HepG2 (cell line): ENCODE measurements around the gene GYS1. TPM values are rescaled to one million over a fixed set of nuclear protein-coding genes. Genes with fewer than 3 reads are reported as not detected.

ENCODE experiments used
- ARHGAP35 ChIP-seq: sonication (generic); formaldehyde crosslinking; IDR thresholded peaks from 2 replicates; pipeline ENCODE4 v1.9.0; 2022; ENCODE audit warnings: mild to moderate bottlenecking, inconsistent platforms, moderate library complexity, missing genetic modification reagents, borderline replicate concordance
- ARNT ChIP-seq: fragments of 450-650 bp; IDR thresholded peaks from 2 replicates; pipeline ENCODE4 v1.6.1; 2017
- FOSL1 ChIP-seq: sonication (generic); formaldehyde crosslinking; IDR thresholded peaks from 2 replicates; pipeline ENCODE4 v1.9.0; 2021; ENCODE audit warnings: missing genetic modification reagents, borderline replicate concordance
- KMT2A ChIP-seq: sonication (generic); formaldehyde crosslinking; IDR thresholded peaks from 2 replicates; pipeline ENCODE4 v1.4.0; 2020; ENCODE audit warnings: missing genetic modification reagents
- MTA1 ChIP-seq: sonication (generic); formaldehyde crosslinking; IDR thresholded peaks from 2 replicates; pipeline ENCODE4 v1.4.0; 2020; ENCODE audit warnings: missing genetic modification reagents, mild to moderate bottlenecking, borderline replicate concordance
- PAX8 ChIP-seq: sonication (generic); formaldehyde crosslinking; IDR thresholded peaks from 2 replicates; pipeline ENCODE4 v1.8.0; 2022; ENCODE audit warnings: mild to moderate bottlenecking, missing genetic modification reagents, borderline replicate concordance
- POLR2AphosphoS2 ChIP-seq: IDR thresholded peaks from 2 replicates; pipeline ENCODE4 v1.6.1; 2011; ENCODE audit warnings: low read depth, low read length, improper control_type of control experiment
- RORA ChIP-seq: sonication (generic); formaldehyde crosslinking; IDR thresholded peaks from 2 replicates; pipeline ENCODE4 v1.5.0; 2020; ENCODE audit warnings: mild to moderate bottlenecking, missing genetic modification reagents, moderate library complexity
- SIN3B ChIP-seq: fragments of 150-350 bp; IDR thresholded peaks from 2 replicates; pipeline ENCODE4 v1.6.1; 2014; ENCODE audit warnings: low read length
- SNAPC2 ChIP-seq: sonication (generic); formaldehyde crosslinking; IDR thresholded peaks from 2 replicates; pipeline ENCODE4 v1.8.1; 2022; ENCODE audit warnings: mild to moderate bottlenecking, missing genetic modification reagents
- ZFP36L1 ChIP-seq: sonication (generic); formaldehyde crosslinking; IDR thresholded peaks from 2 replicates; pipeline ENCODE4 v1.8.0; 2022; ENCODE audit warnings: mild to moderate bottlenecking, missing genetic modification reagents, moderate library complexity
- ZNF589 ChIP-seq: sonication (generic); formaldehyde crosslinking; conservative IDR thresholded peaks from 2 replicates; pipeline ENCODE4 v1.8.0; 2022; ENCODE audit warnings: mild to moderate bottlenecking, moderate library complexity, missing genetic modification reagents
- ZNF644 ChIP-seq: IDR thresholded peaks from 2 replicates; pipeline ENCODE4 v1.6.1; 2016; ENCODE audit warnings: low read depth
- ZSCAN12 ChIP-seq: sonication (generic); formaldehyde crosslinking; IDR thresholded peaks from 2 replicates; pipeline ENCODE4 v1.9.0; 2021; ENCODE audit warnings: mild to moderate bottlenecking, missing genetic modification reagents
- polyA plus RNA-seq, 8 experiments: library from polyadenylated mRNA; depleted of rRNA in 3 of 8; stranded (reverse) in 7 of 8; unstranded in 1 of 8; fragments of >200 nt; fragmentation: Illumina TruSeq in 4 of 8; extraction: Trizol in 4 of 8; gene quantifications; 2 replicates each; pipeline versions ENCODE4 v1.2.1 to v1.2.3, GENCODE V29; 2011 to 2016; ENCODE audit warnings: low read depth in 4 of 8, missing spikeins in 1 of 8, mixed read lengths in 1 of 8; ENCODE audit not compliant: insufficient read depth in 1 of 8
- total RNA-seq, 5 experiments: library from RNA; depleted of rRNA; stranded (reverse); fragments of >200 nt; fragmentation: Illumina TruSeq; extraction: Trizol; gene quantifications; 2 replicates each; pipeline ENCODE4 v1.2.3, GENCODE V29; 2016; ENCODE audit warnings: low read depth in 1 of 5
- TF ChIP-seq, protein P1 (sequence below): sonication (generic); formaldehyde crosslinking; IDR thresholded peaks from 2 replicates; pipeline ENCODE4 v1.4.0; 2020; ENCODE audit warnings: missing genetic modification reagents
- TF ChIP-seq, protein P2 (sequence below): sonication (generic); formaldehyde crosslinking; IDR thresholded peaks from 2 replicates; pipeline ENCODE4 v1.4.0; 2020; ENCODE audit warnings: low read depth, mild to moderate bottlenecking, missing genetic modification reagents
- TF ChIP-seq, protein P3 (sequence below): sonication (generic); formaldehyde crosslinking; IDR thresholded peaks from 2 replicates; pipeline ENCODE4 v1.5.0; 2020; ENCODE audit warnings: mild to moderate bottlenecking, missing genetic modification reagents
- TF ChIP-seq, protein P4 (sequence below): sonication (generic); formaldehyde crosslinking; IDR thresholded peaks from 2 replicates; pipeline ENCODE4 v1.4.0; 2020; ENCODE audit warnings: missing genetic modification reagents, mild to moderate bottlenecking, borderline replicate concordance
- TF ChIP-seq, protein P5 (sequence below): sonication (generic); formaldehyde crosslinking; conservative IDR thresholded peaks from 2 replicates; pipeline ENCODE4 v1.4.0; 2020; ENCODE audit warnings: missing genetic modification reagents
- TF ChIP-seq, protein P6 (sequence below): IDR thresholded peaks from 2 replicates; pipeline ENCODE4 v1.6.1; 2016; ENCODE audit warnings: mild to moderate bottlenecking

Gene GYS1
- total and polyA plus RNA-seq, 2 of the 13 experiments (the other 11 are each of a cell fraction or from before 2014, with no cell fraction given) = 18.4 to 42.1 TPM

DNA sequence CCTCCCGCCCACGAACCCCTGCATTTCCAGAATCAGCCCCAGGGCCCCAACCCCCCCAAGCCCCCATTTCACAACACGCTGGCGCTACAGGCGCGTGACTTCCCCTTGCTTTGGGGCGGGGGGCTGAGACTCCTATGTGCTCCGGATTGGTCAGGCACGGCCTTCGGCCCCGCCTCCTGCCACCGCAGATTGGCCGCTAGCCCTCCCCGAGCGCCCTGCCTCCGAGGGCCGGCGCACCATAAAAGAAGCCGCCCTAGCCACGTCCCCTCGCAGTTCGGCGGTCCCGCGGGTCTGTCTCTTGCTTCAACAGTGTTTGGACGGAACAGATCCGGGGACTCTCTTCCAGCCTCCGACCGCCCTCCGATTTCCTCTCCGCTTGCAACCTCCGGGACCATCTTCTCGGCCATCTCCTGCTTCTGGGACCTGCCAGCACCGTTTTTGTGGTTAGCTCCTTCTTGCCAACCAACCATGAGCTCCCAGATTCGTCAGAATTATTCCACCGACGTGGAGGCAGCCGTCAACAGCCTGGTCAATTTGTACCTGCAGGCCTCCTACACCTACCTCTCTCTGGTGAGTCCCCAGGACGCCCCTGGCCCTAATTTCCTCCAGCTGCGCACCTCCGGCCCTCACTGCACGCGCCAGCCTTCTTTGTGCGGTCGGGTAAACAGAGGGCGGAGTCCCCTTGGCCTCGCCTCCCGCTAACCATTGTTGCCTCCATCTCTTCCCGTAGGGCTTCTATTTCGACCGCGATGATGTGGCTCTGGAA is 27.9 kb downstream of the GYS1 start, which contains the start of gene FTL (continued):
- TF ChIP-seq, protein P1, sequence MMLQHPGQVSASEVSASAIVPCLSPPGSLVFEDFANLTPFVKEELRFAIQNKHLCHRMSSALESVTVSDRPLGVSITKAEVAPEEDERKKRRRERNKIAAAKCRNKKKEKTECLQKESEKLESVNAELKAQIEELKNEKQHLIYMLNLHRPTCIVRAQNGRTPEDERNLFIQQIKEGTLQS (CRISPR knock-in tag) = peak; percentile 65
- TF ChIP-seq KMT2A (CRISPR knock-in tag) = peak; percentile 67
- TF ChIP-seq ZSCAN12 (CRISPR knock-in tag) = peak; percentile 97
- TF ChIP-seq ARHGAP35 (CRISPR knock-in tag) = no peak
- TF ChIP-seq MTA1 (CRISPR knock-in tag) = no peak; the same call in 1 of the 2 replicates
- no peak for TF ChIP-seq PAX8 (CRISPR knock-in tag)
- 0 out of 2 replicates have a peak, but pooled peaks have one; percentile 63 for TF ChIP-seq SIN3B
- no peak for TF ChIP-seq FOSL1 (CRISPR knock-in tag)
- TF ChIP-seq RORA (CRISPR knock-in tag) = no peak
- no peak; the same call in 1 of the 2 replicates for TF ChIP-seq ZFP36L1 (CRISPR knock-in tag)
- TF ChIP-seq, protein P2, sequence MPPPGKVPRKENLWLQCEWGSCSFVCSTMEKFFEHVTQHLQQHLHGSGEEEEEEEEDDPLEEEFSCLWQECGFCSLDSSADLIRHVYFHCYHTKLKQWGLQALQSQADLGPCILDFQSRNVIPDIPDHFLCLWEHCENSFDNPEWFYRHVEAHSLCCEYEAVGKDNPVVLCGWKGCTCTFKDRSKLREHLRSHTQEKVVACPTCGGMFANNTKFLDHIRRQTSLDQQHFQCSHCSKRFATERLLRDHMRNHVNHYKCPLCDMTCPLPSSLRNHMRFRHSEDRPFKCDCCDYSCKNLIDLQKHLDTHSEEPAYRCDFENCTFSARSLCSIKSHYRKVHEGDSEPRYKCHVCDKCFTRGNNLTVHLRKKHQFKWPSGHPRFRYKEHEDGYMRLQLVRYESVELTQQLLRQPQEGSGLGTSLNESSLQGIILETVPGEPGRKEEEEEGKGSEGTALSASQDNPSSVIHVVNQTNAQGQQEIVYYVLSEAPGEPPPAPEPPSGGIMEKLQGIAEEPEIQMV = peak; percentile 76
- peak; percentile 93 for TF ChIP-seq POLR2AphosphoS2
- peak; percentile 69; the same call in 1 of the 2 replicates for TF ChIP-seq ZNF589
- no peak for TF ChIP-seq ARNT
- TF ChIP-seq, protein P3, sequence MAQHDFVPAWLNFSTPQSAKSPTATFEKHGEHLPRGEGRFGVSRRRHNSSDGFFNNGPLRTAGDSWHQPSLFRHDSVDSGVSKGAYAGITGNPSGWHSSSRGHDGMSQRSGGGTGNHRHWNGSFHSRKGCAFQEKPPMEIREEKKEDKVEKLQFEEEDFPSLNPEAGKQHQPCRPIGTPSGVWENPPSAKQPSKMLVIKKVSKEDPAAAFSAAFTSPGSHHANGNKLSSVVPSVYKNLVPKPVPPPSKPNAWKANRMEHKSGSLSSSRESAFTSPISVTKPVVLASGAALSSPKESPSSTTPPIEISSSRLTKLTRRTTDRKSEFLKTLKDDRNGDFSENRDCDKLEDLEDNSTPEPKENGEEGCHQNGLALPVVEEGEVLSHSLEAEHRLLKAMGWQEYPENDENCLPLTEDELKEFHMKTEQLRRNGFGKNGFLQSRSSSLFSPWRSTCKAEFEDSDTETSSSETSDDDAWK (CRISPR knock-in tag) = no peak
- no peak for TF ChIP-seq SNAPC2
- TF ChIP-seq, protein P4, sequence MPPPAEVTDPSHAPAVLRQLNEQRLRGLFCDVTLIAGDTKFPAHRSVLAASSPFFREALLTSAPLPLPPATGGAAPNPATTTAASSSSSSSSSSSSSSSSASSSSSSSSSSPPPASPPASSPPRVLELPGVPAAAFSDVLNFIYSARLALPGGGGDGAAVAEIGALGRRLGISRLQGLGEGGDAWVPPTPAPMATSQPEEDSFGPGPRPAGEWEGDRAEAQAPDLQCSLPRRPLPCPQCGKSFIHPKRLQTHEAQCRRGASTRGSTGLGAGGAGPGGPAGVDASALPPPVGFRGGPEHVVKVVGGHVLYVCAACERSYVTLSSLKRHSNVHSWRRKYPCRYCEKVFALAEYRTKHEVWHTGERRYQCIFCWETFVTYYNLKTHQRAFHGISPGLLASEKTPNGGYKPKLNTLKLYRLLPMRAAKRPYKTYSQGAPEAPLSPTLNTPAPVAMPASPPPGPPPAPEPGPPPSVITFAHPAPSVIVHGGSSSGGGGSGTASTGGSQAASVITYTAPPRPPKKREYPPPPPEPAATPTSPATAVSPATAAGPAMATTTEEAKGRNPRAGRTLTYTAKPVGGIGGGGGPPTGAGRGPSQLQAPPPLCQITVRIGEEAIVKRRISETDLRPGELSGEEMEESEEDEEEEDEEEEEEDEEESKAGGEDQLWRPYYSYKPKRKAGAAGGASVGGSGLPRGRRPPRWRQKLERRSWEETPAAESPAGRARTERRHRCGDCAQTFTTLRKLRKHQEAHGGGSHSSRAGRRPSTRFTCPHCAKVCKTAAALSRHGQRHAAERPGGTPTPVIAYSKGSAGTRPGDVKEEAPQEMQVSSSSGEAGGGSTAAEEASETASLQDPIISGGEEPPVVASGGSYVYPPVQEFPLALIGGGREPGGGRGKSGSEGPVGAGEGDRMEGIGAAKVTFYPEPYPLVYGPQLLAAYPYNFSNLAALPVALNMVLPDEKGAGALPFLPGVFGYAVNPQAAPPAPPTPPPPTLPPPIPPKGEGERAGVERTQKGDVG (CRISPR knock-in tag) = no peak; the same call in 1 of the 2 replicates
- TF ChIP-seq, protein P5, sequence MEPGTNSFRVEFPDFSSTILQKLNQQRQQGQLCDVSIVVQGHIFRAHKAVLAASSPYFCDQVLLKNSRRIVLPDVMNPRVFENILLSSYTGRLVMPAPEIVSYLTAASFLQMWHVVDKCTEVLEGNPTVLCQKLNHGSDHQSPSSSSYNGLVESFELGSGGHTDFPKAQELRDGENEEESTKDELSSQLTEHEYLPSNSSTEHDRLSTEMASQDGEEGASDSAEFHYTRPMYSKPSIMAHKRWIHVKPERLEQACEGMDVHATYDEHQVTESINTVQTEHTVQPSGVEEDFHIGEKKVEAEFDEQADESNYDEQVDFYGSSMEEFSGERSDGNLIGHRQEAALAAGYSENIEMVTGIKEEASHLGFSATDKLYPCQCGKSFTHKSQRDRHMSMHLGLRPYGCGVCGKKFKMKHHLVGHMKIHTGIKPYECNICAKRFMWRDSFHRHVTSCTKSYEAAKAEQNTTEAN (CRISPR knock-in tag) = no peak; the same call in 1 of the 2 replicates
- TF ChIP-seq ZNF644 (CRISPR knock-in tag) = no peak
- TF ChIP-seq, protein P6, sequence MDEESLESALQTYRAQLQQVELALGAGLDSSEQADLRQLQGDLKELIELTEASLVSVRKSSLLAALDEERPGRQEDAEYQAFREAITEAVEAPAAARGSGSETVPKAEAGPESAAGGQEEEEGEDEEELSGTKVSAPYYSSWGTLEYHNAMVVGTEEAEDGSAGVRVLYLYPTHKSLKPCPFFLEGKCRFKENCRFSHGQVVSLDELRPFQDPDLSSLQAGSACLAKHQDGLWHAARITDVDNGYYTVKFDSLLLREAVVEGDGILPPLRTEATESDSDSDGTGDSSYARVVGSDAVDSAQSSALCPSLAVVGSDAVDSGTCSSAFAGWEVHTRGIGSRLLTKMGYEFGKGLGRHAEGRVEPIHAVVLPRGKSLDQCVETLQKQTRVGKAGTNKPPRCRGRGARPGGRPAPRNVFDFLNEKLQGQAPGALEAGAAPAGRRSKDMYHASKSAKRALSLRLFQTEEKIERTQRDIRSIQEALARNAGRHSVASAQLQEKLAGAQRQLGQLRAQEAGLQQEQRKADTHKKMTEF (CRISPR knock-in tag) = peak; percentile 83
